Osteoblast (primary cell): ENCODE results near the gene ADIPOR2. TPM values are rescaled to one million over a fixed set of nuclear protein-coding genes. Genes with fewer than 3 reads are reported as not detected.
A peak's percentile ranks its signal among the peaks of the same experiment; 100 is the strongest.

Experiments
- DNase-seq: peaks from one replicate; pipeline ENCODE4 v3.0.0; 2011; ENCODE audit warnings: low spot score, mixed read lengths; ENCODE audit not compliant: insufficient read length; ENCODE audit errors: missing footprints
- H2AFZ ChIP-seq: 2 replicates; pipeline ENCODE4 v1.6.0; 2011; ENCODE audit warnings: mild to moderate bottlenecking, low read length
- H3K27ac ChIP-seq: 2 replicates; pipeline ENCODE4 v1.5.1; 2011; ENCODE audit warnings: mild to moderate bottlenecking, low read depth, low read length, moderate library complexity
- H3K27me3 ChIP-seq: 2 replicates; pipeline ENCODE4 v1.6.0; 2012; ENCODE audit warnings: mild to moderate bottlenecking, control low read depth, inconsistent platforms, low read length, moderate library complexity; ENCODE audit not compliant: insufficient read depth
- H3K36me3 ChIP-seq: 2 replicates; pipeline ENCODE4 v1.5.1; 2011; ENCODE audit warnings: mild to moderate bottlenecking, low read length, control low read depth, moderate library complexity; ENCODE audit not compliant: insufficient read depth
- H3K4me1 ChIP-seq: 2 replicates; pipeline ENCODE4 v1.5.1; 2011; ENCODE audit warnings: mild to moderate bottlenecking, low read length, control low read depth, moderate library complexity; ENCODE audit not compliant: insufficient read depth
- H3K4me2 ChIP-seq: 2 replicates; pipeline ENCODE4 v1.6.0; 2011; ENCODE audit warnings: mild to moderate bottlenecking, low read length; ENCODE audit not compliant: insufficient read depth
- H3K4me3 ChIP-seq: fragments of 200-600 bp; sonication (generic); 3 replicates; pipeline ENCODE4 v1.5.1; 2012; ENCODE audit warnings: mild to moderate bottlenecking, low read length, inconsistent platforms; ENCODE audit not compliant: insufficient read depth
- H3K79me2 ChIP-seq: 2 replicates; pipeline ENCODE4 v1.6.0; 2012; ENCODE audit warnings: mild to moderate bottlenecking, low read length, control low read depth, inconsistent platforms; ENCODE audit not compliant: insufficient read depth
- H3K9me3 ChIP-seq: 2 replicates; pipeline ENCODE4 v1.5.1; 2011; ENCODE audit warnings: low read depth, low read length, control low read depth
- H4K20me1 ChIP-seq: 2 replicates; pipeline ENCODE4 v1.6.0; 2012; ENCODE audit warnings: mild to moderate bottlenecking, low read length, control low read depth; ENCODE audit not compliant: insufficient read depth
- total RNA-seq: library from RNA; depleted of rRNA; stranded (reverse); fragments of >200 nt; gene quantifications from 2 replicates; pipeline ENCODE4 v1.2.3, GENCODE V29; 2012
- TF ChIP-seq, protein P1 (sequence below): IDR thresholded peaks from 2 replicates; pipeline ENCODE4 v1.5.1; 2011; ENCODE audit warnings: mild to moderate bottlenecking, low read depth, low read length, moderate library complexity; ENCODE audit errors: extremely low read depth

The ADIPOR2 gene
- total RNA-seq, 1 donor, result 32.2 TPM

DNA sequence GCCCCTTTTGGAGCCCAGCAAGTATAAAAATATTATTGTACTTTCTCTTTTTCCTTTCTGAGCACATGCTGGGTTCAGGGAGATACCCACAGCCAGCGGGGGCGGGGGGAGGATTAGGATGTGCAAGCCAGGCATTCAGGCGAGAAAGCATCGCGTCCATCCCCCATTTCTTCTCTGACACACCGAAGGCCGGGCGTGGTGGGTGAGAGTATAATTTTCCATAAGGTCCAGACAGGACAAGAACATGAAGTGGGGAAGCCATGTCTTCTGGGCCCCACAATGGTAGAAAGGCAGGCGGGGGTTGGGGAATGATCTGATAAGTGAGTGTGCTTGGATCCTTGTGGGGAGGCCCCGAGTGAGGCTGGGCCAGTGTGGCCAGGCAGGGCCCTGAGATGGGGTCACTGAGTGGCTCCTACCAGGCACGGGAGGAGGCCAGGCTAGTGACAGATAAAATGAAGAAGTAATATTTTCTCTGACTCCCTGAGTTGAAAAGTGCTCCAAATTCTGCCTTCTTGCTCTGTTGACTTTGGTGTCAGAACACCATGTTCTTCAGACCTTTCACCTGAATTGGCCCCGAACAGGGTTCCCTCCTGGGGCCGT is 118.8 kb downstream of the ADIPOR2 start:
- Histone ChIP-seq H3K27me3 (peaks cover 11% of the 10 kb centered on the region), H3K4me2 (no peak overlapping the region)

DNA sequence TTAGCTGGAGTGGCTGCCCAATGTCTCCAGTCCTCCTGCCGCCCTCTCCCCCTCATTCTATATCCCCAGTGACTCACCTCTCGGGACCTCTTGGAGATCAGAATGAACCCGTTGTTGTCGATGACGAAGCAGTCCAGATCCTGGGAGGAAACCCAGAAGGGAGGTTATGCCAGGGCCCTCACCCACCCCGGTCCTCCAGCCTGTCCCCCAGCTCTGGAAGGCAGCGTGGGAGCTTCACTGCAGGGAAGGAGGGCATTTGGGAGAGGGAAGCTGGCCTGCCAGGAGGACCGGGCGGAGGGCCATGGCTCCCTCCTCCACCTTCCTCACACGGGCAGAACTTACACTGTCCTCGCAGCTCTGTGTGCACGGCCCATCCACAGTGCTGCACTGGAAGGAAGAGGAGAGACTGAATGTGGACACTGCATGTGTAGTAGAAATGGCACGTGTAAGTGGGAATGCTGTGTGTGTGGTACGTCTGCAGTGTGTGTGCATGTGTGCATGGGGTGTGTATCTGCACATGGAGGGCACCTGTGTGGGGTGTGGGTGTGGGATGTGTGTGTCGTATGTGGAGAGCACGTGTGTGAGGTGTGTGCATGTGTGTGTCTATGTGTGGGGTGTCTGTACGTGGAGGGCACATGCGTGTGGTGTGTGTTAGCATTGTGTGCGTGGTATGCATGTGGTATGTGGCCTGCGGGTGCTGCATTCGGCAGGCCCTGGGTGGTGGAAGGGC is 119.5 kb downstream of the ADIPOR2 start:
- Histone ChIP-seq H2AFZ (peak overlapping the region; percentile 37), H3K79me2 (no peaks in the 10 kb centered on the region), H3K9me3 (no peaks in the 10 kb centered on the region), H4K20me1 (no peaks in the 10 kb centered on the region), H3K36me3 (no peaks in the 10 kb centered on the region), H3K4me3 (no peak overlapping the region), H3K27me3 (peaks cover 13% of the 10 kb centered on the region), H3K4me2 (peak overlapping the region; percentile 2), H3K4me1 (no peaks in the 10 kb centered on the region), H3K27ac (no peak overlapping the region)
- peak; percentile 94 for DNase-seq
- TF ChIP-seq, protein P1, sequence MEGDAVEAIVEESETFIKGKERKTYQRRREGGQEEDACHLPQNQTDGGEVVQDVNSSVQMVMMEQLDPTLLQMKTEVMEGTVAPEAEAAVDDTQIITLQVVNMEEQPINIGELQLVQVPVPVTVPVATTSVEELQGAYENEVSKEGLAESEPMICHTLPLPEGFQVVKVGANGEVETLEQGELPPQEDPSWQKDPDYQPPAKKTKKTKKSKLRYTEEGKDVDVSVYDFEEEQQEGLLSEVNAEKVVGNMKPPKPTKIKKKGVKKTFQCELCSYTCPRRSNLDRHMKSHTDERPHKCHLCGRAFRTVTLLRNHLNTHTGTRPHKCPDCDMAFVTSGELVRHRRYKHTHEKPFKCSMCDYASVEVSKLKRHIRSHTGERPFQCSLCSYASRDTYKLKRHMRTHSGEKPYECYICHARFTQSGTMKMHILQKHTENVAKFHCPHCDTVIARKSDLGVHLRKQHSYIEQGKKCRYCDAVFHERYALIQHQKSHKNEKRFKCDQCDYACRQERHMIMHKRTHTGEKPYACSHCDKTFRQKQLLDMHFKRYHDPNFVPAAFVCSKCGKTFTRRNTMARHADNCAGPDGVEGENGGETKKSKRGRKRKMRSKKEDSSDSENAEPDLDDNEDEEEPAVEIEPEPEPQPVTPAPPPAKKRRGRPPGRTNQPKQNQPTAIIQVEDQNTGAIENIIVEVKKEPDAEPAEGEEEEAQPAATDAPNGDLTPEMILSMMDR, result no peak

More for the DNA sequence above, 118.8 kb downstream of the ADIPOR2 start:
- Histone ChIP-seq H4K20me1 (no peaks in the 10 kb centered on the region), H3K9me3 (no peaks in the 10 kb centered on the region), H3K4me1 (peaks cover 2% of the 10 kb centered on the region), H3K4me3 (no peak overlapping the region), H3K36me3 (no peaks in the 10 kb centered on the region), H2AFZ (peak overlapping the region; percentile 37), H3K79me2 (no peaks in the 10 kb centered on the region), H3K27ac (no peak overlapping the region)
- TF ChIP-seq, protein P1, result no peak
- DNase-seq, result no peak

DNA sequence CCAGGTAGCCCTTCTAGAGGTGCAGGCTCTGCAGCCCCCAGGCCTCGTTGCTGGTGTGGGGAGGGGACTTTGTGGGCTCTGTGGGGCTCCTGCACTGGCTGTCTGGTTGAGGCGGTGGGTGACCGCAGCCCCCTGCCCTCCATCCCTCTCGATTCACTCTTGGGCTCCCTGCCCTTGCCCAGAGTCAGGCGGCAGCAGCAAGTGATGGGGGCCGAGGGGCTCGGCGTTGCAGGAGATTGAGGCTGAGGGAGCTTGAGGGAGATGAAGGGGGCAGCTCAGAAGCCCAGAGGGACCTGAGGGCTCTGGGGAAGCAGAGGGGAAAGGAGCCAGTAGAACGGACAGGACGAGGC is 120.0 kb downstream of the ADIPOR2 start:
- H3K4me2 ChIP-seq, result no peak overlapping the region
- no peaks in the 10 kb centered on the region for H3K79me2 ChIP-seq
- TF ChIP-seq, protein P1, result no peak
- DNase-seq, result peak; percentile 31
- H4K20me1 ChIP-seq, result no peaks in the 10 kb centered on the region
- H3K4me1 ChIP-seq, result no peaks in the 10 kb centered on the region
- no peak overlapping the region for H3K27ac ChIP-seq
- H2AFZ ChIP-seq, result no peak overlapping the region
- no peaks in the 10 kb centered on the region for H3K9me3 ChIP-seq
- H3K36me3 ChIP-seq, result no peaks in the 10 kb centered on the region
- H3K27me3 ChIP-seq, result peaks cover 18% of the 10 kb centered on the region
- no peak overlapping the region for H3K4me3 ChIP-seq

DNA sequence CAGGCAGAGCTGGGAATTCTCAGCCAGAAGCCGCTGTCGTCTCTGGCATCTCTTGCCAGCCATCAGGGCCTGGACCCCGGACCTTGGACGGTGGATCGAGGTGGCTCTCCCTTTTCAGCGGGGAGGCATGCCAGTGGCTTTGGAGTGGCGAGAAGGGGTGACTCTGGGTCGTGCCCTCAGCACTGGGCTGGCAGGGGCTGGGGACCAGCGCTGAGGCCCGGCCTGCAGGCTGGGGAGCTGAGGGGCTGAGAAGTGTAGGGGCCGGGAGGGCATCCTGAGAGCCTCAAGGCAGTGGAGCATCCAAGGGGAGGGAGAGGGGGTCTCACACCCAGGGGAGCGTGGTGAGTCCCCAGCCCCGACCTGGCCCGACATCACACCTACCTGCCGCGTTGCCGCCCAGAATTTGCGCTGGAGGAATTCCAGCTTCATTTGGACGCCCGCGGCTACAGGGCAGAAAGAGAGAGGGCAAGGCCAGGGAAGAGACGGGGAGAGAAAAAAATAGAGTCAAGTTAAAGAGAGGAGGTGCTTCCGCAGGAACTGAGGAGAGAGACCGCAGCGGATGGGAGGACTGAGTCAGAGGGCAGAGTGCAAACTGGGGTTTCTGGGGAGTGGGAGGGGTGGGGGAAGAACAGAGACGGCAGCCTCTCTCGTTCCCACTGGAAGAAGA is 120.5 kb downstream of the ADIPOR2 start:
- Histone ChIP-seq H3K79me2 (no peaks in the 10 kb centered on the region), H3K4me2 (no peak overlapping the region), H3K4me1 (no peaks in the 10 kb centered on the region), H4K20me1 (no peaks in the 10 kb centered on the region), H3K27ac (no peak overlapping the region), H2AFZ (no peak overlapping the region), H3K36me3 (no peaks in the 10 kb centered on the region), H3K4me3 (no peak overlapping the region), H3K27me3 (peaks cover 24% of the 10 kb centered on the region), H3K9me3 (no peaks in the 10 kb centered on the region)
- TF ChIP-seq, protein P1, result no peak
- DNase-seq, result peak; percentile 65
